CD4-positive, alpha-beta T cell treated with Interleukin-12 subunit alpha and Interleukin-12 subunit beta, for 1 hour (primary cell): Measurements from ENCODE around the gene HRH2.

ENCODE experiments used
- DNase-seq: peaks from one replicate; pipeline ENCODE4 v3.0.0-alpha.2; 2020

The HRH2 gene

GRCh38 chr5:175694371-175695160, 36.7 kb downstream of the HRH2 start:
- DNase-seq = no peak

GRCh38 chr5:175695161-175696126, 37.6 kb downstream of the HRH2 start:
- no peak for DNase-seq

- peak; percentile 74 for DNase-seq
Measured at GRCh38 chr5:175696139-175696854, 38.4 kb downstream of the HRH2 start.

- no peak for DNase-seq
Measured at GRCh38 chr5:175696855-175697198, 39.0 kb downstream of the HRH2 start.

- no peak for DNase-seq
Measured at GRCh38 chr5:175697846-175698245, 40.0 kb downstream of the HRH2 start.

GRCh38 chr5:175698401-175699115, 40.7 kb downstream of the HRH2 start:
- no peak for DNase-seq

- DNase-seq = no peak
Measured at GRCh38 chr5:175700991-175701390, 43.1 kb downstream of the HRH2 start.

- DNase-seq = no peak
Measured at GRCh38 chr5:175701797-175702196, 43.9 kb downstream of the HRH2 start.

GRCh38 chr5:175706499-175706898, 48.6 kb downstream of the HRH2 start:
- no peak for DNase-seq

- no peak for DNase-seq
Measured at GRCh38 chr5:175707751-175708375, 50.0 kb downstream of the HRH2 start.

GRCh38 chr5:175709276-175709781, 51.5 kb downstream of the HRH2 start:
- DNase-seq = no peak

GRCh38 chr5:175710326-175710725, 52.5 kb downstream of the HRH2 start:
- DNase-seq = no peak

GRCh38 chr5:175711031-175711430, 53.2 kb downstream of the HRH2 start:
- DNase-seq = no peak

GRCh38 chr5:175711472-175712312, 53.8 kb downstream of the HRH2 start:
- DNase-seq = no peak

- no peak for DNase-seq
Measured at GRCh38 chr5:175712313-175712680, 54.4 kb downstream of the HRH2 start.

- no peak for DNase-seq
Measured at GRCh38 chr5:175712681-175713085, 54.8 kb downstream of the HRH2 start.

- no peak for DNase-seq
Measured at GRCh38 chr5:175713930-175714329, 56.1 kb downstream of the HRH2 start.

GRCh38 chr5:175714479-175715085, 56.7 kb downstream of the HRH2 start:
- DNase-seq = no peak

GRCh38 chr5:175715627-175716522, 58.0 kb downstream of the HRH2 start:
- no peak for DNase-seq
